RPMI7951 (cell line): Measurements from ENCODE around the gene CDH18. TPM values are rescaled to one million over a fixed set of nuclear protein-coding genes. Genes with fewer than 3 reads are reported as not detected.

Source experiments
- DNase-seq: peaks from one replicate; pipeline ENCODE4 v3.0.0-alpha.2; 2012; ENCODE audit warnings: low read depth
- total RNA-seq: library from RNA; depleted of rRNA; stranded (reverse); fragments of >200 nt; shearing (Covaris generic); gene quantifications from 2 replicates; pipeline ENCODE4 v1.2.3, GENCODE V29; 2014

The CDH18 gene
- total RNA-seq, 1 experiment from 2014 or later, result 14.8 TPM

DNA sequence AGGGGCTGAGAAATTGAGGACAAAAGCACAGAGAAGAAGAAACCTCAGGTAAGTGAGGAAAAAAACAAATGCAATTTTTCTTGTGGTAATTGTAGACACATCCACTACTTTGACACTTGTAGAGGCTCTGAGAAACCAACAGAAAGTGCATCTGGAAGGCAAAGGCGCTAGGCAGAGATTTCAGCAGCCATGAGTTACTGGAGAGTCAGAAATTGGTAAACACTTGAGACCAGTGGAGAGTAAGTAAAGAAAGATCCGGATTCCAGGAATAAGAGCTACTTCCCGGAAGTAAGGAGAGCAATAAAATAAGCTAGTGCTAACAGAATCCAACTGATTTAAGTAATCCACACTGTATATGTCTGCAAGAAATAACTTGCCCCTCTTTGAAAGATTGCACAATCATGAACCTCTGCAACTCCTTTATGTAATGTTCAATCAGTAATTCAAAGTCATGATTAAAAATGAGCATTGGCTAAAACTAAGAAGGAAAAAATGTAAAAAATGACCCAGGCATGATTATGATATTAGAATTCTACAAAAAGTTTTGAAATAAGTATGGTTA lies 382.1 kb downstream of the CDH18 start:
- no peak for DNase-seq

DNA sequence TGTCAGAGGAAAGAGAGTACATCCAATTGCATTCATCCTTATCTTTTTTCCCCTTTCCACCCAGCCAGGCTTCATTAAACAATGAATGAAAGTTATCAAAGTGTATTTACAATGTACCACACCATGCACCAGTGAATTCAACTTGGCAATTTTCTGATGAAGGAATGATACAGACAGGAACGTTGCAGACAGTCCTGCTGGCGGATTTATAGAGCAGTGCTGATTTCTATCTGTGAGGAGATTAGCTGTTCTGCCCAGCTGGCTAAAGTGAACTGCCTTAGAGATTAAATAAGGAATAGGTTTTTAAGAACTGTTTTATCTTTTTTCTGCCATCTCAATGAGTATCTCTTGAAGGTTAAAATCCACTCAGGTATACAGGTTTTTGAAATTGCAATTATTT lies 403.9 kb downstream of the CDH18 start:
- no peak for DNase-seq

DNA sequence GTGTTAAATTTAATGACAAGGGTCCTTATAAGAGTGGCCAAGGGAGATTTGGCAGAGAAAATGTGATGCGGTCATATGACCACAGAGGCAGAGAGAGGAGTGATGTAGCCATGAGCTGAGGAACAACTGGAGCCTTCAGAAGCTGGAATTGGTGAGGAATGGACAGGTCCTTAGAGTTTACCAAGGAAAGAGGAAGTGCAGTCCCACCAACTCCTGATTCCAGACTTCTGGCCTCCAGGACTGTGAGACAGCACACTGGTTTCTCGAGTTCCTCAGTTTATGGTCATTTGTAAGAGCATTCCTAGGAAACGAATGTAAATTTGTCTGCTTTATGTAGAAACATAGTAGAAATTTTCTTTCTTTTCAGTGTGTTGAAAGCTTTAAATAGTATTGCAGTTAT lies 410.1 kb downstream of the CDH18 start:
- DNase-seq, result no peak

DNA sequence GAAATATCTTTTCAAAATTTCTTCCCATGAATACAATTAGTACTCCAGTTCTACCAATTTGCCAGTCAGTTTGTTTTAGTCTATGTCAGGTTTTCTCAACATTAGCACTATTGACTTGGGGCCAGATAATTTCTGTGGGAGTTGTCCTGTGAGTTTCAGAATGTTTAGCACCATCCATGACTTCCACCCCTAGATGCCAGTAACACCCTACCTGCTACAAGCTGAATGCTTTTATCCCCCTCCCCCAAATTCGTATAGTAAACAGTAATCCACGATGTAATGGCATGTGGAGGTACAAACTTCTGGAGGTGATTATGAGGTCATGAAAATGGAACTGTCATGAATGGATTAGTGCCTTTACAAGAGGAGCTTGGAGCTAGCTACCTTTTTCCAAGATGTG lies 420.0 kb downstream of the CDH18 start:
- DNase-seq, result no peak

DNA sequence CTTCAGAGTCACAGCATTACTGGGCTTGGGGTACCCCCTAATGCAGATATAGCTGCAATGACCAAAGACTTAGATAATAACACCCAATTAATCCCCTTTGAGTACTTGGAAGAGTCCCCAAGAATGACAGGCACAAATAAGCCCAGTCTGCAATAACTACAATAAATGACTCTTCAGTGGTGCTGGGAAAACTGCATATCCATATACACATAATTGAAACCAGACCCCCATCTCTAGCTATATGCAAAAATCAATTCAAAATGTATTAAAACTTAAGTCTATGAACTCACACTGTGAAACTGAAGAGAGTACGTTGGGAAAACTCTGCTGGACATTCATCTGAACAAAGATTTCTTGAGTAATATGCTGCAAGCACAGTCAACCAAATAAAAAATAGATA lies 422.5 kb downstream of the CDH18 start:
- no peak for DNase-seq

DNA sequence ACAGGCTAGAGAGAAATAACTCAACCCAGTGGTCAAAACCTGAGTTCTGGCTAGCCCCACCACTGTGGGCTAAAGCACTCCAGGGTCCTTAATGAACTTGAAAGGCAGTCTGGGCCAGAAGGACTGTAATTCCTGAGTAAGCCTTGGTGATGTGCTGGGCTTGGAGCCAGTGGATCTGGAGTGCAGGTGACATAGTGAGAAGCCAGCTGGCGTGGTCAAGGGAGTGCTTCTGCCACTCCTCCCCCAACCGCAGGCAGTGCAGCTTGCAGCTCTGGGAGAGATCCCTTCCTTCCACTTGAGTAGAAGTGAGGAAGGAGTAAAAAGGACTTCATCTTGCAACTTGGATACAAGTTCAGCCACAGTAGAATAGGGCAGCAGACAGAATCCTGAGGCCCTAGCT lies 424.0 kb downstream of the CDH18 start:
- peak; percentile 48 for DNase-seq

DNA sequence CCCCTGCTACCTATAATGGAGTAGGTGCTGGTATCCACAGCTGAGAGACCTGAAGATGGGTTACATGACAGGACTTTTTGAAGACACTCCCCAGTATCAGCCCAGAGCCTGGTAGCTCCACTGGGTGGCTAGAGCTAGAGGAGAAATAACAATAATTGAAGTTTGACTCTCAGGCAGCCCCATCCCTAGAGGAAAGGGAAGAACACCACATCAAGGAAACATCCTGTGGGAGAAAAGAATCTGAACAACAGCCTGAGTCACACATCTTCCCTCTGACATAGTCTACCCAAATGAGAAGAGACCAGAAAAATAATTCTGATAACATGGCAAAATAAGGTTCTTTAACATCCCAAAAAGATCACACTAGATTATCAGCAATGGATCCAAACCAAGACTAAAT lies 432.1 kb downstream of the CDH18 start:
- peak; percentile 20 for DNase-seq

DNA sequence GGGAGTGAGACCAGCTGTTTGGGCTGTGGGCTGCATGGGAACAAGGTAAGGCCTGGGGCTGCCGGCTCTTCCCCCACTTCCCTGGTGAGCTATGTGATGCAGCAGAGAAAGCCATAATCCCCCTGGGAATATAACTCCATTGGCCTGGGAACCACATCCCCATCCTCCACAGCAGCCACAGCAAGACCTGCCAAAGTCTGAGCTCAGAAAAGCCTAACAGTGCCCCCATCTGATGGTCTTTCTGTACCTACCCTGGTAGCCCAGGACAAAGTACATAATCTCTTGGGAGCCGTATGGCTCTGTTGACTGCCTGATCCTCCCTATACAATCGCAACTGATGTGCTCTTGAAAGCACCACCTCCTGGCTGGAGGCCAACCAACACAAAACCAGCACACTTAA lies 432.6 kb downstream of the CDH18 start:
- DNase-seq, result no peak

DNA sequence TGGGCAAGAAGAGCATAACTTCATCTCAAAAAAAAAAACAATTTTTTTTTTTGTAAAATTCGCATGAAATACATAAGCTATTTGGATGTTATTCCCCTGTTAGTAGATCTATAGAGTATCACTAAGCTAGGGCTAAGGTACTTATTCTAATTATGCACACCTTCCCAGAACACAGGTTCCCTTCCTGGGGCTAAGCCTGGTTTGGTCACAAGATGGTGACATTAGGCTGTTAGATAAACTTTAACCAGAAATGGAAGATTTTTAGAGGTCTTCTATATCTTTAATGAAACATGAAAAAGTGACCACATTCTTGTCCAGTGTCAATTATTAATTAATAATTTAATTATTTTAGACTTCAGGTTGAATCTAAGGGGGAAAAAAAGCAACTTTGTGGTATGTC lies 433.5 kb downstream of the CDH18 start:
- no peak for DNase-seq

DNA sequence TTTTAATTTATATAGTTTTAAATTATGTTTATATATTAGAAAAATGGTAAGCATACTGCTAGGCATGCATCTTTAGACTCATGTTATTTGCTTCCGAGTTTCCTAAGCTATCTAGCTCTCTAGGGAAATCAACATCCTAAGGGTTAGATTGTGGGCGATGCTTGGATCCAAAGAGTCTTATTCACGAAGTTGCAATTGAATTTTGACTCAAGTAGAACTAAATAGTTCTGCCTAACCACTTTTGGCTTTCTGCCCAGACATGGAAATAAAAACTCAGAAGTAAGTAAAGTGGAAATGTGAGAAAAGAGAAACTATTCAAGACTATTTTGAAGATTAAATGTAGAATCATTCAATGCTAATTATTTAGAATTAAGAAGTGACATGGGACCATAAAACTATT lies 440.4 kb downstream of the CDH18 start:
- peak; percentile 78 for DNase-seq

DNA sequence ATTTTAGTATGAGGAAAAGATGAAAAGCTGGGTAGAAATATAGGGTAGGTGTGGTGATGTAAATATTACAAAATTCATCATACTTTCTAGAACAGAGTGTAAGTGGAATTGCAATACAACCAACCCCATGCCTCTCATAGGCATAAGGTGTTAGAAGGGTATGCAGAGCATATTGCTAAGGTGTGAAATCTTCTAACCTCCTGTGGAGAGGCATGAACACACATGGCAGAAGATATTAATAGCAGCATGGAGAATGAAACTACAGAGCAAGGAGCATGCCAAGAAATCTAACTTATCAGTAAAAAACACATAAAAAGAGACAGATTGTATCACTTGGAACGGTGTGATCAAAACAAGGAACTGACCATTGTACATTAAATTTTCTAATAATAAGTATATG lies 441.5 kb downstream of the CDH18 start:
- no peak for DNase-seq

DNA sequence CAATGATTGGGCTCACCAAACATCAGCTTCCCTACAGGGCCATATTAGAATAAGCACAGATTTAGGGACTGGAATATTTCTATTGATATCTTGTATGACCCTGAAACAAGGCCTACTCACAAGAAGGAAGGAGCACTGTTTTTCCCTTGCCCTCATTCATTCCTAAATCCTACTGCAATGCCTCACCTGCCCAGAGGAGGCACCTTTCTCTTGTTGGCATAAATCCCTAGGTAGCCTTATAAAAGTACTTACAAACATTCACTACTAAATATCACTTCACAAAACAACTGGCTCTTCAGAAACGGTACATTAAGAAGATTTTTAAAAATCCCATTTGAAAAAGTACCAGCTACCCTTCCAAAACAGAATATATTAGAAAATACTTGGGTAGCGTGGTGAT lies 449.4 kb downstream of the CDH18 start:
- no peak for DNase-seq

DNA sequence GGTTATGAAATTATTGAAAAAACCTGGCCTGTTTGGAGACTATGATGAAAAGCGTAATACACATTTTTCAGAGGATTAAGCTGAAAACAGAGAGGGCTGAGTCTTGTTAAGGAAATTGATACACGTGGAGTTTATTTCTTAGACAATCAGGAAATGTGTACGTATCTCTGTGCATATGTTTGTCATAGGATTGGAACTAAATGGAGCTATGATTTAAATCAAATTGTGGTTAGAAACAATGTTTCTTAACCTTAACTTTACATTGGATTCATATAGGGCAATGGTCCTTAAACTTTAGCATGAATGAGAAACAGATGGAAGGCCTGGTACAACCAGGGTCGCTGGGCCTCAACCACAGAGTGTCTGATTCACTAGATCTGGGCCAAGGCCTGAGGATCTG lies 451.6 kb downstream of the CDH18 start:
- DNase-seq, result no peak

DNA sequence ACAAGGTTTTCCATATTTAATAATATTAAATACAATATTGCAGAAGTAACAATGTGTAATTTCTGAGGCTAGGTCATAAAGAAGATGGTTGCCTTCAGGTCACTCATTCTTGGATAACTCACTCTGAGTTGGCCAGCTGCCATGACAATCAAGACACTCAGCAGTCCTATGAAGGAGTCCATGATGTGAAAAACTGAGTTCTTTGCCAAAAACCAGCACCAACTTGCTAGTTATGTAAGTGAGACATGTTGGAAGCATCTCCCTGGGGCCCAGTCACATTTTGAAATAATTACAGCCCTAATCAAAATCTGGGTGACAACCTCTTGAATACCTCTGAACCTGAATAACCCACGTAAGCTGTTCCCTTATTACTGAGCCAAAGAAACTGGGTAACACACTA lies 453.2 kb downstream of the CDH18 start:
- DNase-seq, result peak; percentile 70

DNA sequence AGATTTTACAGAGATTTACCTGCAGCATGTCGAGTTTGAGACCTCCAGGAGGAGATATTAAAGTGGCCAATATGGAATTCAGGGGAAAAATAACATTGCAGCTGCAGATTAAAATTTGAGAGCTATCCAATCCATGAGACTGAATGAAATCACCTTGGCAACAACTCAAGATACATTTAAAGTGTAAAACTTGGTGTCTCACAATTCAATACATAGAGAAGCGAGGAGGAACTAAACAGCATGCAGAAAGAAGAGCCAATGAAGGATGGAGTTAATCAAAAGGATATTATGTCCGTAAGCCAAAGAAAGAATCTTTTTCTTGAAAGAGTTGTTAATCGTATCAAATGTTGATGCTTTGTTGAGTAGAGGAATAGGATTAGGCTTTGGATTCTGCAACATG lies 455.1 kb downstream of the CDH18 start:
- no peak for DNase-seq

DNA sequence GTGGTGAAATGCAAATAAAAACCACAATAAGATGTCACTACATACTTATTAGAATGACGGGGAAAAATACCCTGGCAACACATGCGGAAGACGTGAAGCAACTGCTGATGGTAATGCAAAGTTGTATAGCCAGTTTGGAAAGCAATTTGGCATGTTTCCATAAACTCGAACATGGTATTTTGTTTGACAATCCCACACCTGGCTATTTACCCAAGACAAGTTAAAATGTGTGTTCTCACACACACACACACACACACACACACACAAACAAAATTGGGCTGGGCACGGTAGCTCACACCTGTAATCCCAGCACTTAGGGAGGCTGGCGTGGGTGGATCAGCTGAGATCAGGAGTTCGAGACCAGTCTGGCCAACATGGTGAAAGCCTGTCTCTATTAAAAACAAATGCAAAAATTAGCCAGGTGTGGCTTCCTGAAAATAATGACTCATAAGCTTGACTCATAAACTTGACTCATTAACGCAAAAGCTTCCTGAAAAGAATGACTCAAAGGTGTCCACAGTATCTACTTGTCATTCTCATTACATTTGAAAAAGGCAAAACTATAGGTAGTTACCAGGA lies 456.5 kb downstream of the CDH18 start:
- peak; percentile 53 for DNase-seq

DNA sequence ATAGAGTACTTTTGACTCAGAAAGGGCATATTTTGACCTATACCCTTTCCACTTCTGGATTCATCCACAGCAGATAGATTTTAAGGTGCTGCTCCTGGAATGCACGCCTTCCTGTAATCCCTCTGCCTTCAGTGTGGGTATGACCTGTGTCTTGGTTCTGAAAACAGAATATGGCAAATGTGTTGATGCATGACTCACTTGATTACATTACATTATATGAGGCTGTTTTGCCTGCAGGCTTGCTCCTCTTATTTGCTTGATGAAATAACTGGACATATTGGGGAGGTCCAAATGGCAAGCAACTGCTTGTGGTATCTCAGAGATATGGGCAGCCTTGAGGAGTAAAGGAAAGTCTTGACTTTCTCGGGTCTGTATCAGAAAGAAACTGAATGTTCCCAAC lies 468.6 kb downstream of the CDH18 start:
- peak; percentile 28 for DNase-seq

DNA sequence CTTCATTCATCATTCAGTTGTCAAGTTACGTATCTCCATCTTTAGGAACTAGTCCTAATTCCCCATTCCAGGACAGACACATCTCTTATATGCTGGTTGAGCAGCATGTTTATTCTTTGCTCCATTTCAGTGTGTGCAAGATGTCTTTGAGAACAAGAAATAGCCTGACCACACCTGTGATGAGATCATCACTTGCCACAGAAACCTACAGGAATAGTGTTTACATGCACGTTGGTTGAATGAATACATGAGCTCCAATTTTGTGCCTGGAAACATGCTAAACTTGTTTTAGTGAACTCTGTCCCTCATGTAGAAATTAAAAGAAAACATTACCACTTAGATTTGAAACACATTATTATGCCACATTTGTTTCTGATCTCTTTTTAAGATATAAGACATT lies 489.1 kb downstream of the CDH18 start:
- DNase-seq, result no peak

DNA sequence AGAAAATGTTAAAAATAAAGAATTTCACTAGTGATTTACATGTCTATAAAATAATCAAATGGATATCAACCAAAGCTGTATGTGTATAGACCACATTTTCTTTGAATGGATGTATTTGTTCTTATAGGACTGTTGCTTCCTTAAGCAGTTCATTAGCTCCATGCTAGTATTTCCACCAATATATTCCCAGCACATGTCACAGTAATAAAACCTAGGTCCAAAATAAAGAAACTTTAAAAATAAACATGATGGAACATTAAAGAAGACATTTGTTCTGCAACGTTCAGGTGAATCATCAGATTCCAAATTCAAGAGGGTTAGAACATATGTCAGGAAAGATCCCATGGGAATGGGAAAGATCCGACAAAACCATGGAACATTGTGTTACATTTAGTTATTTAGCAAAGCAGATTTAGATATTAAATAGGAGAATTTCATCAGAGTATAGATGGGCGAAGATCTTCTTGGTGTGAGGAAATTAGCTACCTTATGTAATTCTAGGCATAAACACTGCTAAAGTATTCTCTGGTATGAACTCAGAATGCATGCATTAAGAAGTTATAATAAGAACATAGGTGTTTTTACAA lies 490.7 kb downstream of the CDH18 start:
- no peak for DNase-seq

DNA sequence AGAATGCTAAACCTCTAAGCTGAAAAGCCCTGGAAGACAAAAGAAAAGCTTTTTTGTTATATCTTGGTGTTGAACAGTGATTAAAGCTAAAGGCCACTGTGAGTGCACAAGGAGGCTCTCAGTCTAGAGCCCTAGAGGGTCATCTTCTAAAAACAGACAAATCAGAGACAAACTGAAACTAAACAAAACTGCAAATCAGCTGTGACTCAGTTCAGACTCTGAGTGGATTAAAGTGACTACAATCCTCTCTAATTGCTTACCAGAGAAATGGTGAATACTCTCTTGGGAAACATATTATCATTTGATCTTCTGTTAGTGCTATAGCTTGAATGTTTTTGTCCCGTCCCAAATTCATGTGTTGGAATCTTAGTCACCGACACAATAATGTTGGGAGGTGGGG lies 491.9 kb downstream of the CDH18 start:
- peak; percentile 65 for DNase-seq

DNA sequence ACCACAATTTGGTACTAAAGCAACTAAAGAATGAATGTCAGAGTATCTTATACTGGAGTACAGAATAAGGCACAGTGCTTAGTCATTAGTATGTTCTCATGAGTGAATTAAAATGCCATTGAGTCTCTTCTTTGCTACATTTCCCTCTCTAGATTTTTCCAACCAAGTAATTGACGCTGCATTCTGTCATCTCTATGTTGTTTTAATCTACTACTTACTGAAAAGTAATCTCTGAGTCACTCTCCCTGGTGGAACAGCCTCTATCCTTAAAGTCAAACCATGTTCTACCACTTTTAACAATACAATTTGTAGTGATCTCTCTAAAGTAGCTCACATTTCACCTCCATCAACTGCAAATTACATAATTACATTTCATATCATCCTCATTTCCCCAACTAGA lies 495.1 kb downstream of the CDH18 start:
- DNase-seq, result peak; percentile 24

DNA sequence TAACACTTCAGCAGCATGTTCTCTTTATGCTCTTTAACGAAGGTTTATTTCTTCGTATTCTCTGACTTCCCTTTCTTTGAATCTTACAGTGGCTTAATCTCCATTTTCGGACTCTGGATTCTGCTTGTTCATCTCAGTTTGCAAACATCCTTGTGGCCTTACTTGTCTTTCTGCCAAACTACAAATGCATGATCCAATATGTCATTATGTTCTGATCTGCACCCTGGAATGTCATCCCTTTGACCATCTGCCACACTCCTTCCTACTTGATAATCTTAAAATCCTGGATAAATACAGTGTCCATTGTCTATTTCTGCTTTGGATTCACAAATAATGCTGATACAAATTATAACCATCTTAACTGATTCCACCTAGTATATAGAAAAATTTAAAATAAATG lies 499.2 kb downstream of the CDH18 start:
- peak; percentile 20 for DNase-seq

DNA sequence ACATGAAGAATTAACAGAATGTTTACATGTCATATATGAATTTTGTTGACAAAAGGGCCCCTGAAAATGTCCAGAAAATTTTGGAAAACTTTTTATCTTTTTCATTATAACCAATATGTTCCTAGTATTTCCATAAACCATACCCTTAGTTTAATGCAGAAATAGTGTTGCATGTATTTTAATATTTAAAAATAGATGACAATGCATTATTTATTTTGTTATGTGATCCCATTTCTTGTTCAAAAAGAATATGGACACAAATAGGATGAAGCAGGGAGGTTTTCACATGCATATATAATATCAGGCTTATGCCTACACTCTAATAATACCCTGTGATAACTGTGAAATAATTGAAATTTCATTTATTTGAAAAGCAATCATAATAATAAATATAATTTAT lies 500.5 kb downstream of the CDH18 start:
- DNase-seq, result no peak

DNA sequence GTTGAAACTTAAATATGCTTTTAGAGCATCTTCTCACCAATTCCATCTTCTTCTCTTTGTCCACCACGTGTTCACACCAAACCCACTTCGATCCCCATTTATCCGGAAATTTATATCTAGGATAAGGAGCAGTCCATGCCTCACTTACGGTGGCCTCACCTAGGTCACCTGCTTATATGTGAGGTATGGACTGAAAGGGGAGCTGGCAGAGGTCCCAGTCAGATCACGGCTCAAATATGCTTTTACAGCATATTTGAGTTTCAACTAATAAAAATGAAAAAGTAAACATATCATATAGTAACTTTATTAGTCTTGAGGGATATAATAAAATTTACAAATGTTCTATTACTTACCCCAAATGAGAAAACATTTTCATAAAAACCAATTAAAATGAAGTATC lies 508.4 kb downstream of the CDH18 start:
- DNase-seq, result no peak
